ENCODE data around the gene COL27A1. TPM values are rescaled to one million over a fixed set of nuclear protein-coding genes. Genes with fewer than 3 reads are reported as not detected.

COL27A1 gene
- total RNA-seq, 2 experiments from 2014 or later = not detected

GRCh38 chr9:114205171-114206015 is 50.1 kb downstream of the COL27A1 start:
- no TSS peak for BruUV-seq (replicated peaks)
- ChIA-PET CTCF (ENCODE audit: unreplicated experiment) (no interaction called here), POLR2A (interaction anchor here (1.7 kb wide), 1 partner anchor 28 kb away, joined by 3 read pairs; no protein-coding TSS in a partner anchor)
- Histone ChIP-seq H3K36me3 (ENCODE audit: insufficient read depth, low read length) (no peaks in the 10 kb centered on the region), H3K4me3 (ENCODE audit: low read depth, low read length, poor library complexity, severe bottlenecking) (no peak overlapping the region), H3K4me2 (ENCODE audit: low read length) (no peak overlapping the region), H3K27ac (ENCODE audit: low read depth, low read length, poor library complexity, severe bottlenecking) (no peak overlapping the region), H3K4me1 (ENCODE audit: insufficient read depth, low read length, poor library complexity, severe bottlenecking) (no peaks in the 10 kb centered on the region), H4K20me1 (ENCODE audit: insufficient read depth, low read length) (no peaks in the 10 kb centered on the region), H3K9me3 (ENCODE audit: low read length) (no peaks in the 10 kb centered on the region), H2AFZ (ENCODE audit: low read length) (no peak overlapping the region), H3K79me2 (ENCODE audit: insufficient read depth, low read depth, low read length) (no peaks in the 10 kb centered on the region), H3K9me2 (ENCODE audit: insufficient read depth, low read length) (no peaks in the 10 kb centered on the region)
- intact Hi-C loops (cut with micrococcal nuclease; ENCODE audit: unreplicated experiment) = no loop called here
- no peak for DNase-seq (ENCODE audit: low spot score)
- TF ChIP-seq CTCF (conservative IDR thresholded peaks at IDR 0.05; ENCODE audit: low read length) (no peak), EZH2phosphoT487 (IDR thresholded peaks at IDR 0.05; ENCODE audit: borderline replicate concordance, low read depth, low read length) (no peak)

DNA sequence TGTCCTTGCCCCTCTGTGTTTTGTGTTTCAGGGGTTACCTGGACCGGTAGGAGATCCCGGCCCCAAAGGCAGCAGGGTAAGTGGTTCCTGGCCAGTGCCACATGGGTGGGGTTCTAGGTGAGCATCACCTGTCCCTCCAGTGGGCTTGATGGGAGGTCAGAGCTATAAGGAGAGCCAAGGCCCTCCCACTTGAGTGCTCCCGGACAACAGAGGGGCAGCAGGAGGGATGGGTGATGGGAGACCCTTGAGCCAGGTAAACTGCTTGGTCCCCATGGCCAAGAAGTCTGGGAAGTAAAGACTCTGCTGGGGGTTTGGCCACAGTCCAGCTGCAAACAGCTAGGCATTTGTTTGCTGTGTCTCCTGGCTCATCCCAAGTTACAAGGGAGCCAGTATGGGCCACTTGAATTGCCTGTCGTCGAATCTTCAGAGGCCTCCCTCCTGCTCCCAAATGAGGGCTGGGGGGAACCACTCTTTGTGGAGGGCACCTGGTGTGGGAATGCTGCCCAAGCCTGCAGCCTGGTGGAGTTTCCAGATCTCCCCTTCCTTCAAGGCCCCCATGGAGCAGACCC is 51.0 kb downstream of the COL27A1 start:
- Histone ChIP-seq H3K4me1 (ENCODE audit: insufficient read depth, low read length, poor library complexity, severe bottlenecking) (no peaks in the 10 kb centered on the region), H4K20me1 (ENCODE audit: insufficient read depth, low read length) (no peaks in the 10 kb centered on the region), H3K79me2 (ENCODE audit: insufficient read depth, low read depth, low read length) (no peaks in the 10 kb centered on the region), H3K27ac (ENCODE audit: low read depth, low read length, poor library complexity, severe bottlenecking) (no peak overlapping the region), H3K9me2 (ENCODE audit: insufficient read depth, low read length) (no peaks in the 10 kb centered on the region), H3K4me2 (ENCODE audit: low read length) (no peak overlapping the region), H2AFZ (ENCODE audit: low read length) (no peak overlapping the region), H3K36me3 (ENCODE audit: insufficient read depth, low read length) (no peaks in the 10 kb centered on the region), H3K9me3 (ENCODE audit: low read length) (no peaks in the 10 kb centered on the region), H3K4me3 (ENCODE audit: low read depth, low read length, poor library complexity, severe bottlenecking) (no peak overlapping the region)
- no TSS peak for BruUV-seq (replicated peaks)
- intact Hi-C loops (cut with micrococcal nuclease; ENCODE audit: unreplicated experiment) = no loop called here
- POLR2A ChIA-PET = interaction anchor here (1.7 kb wide), 1 partner anchor 29 kb away, joined by 3 read pairs; no protein-coding TSS in a partner anchor
- no peak for DNase-seq (ENCODE audit: low spot score)
- TF ChIP-seq EZH2phosphoT487 (IDR thresholded peaks at IDR 0.05; ENCODE audit: borderline replicate concordance, low read depth, low read length) (no peak), CTCF (conservative IDR thresholded peaks at IDR 0.05; ENCODE audit: low read length) (no peak)
- CTCF ChIA-PET (ENCODE audit: unreplicated experiment) = no interaction called here
